Skeletal muscle tissue (tissue), 4 donors: Measurements from ENCODE around the gene EXOC4. TPM values are rescaled to one million over a fixed set of nuclear protein-coding genes. Genes with fewer than 3 reads are reported as not detected.

Source experiments
- H3K27ac ChIP-seq: one replicate; pipeline ENCODE4 v1.7.0; 2013; ENCODE audit warnings: mild to moderate bottlenecking, low read depth, low read length, inconsistent platforms
- H3K27me3 ChIP-seq, 3 donors: one replicate each; pipeline ENCODE4 v1.7.0; 2013; ENCODE audit warnings: low read length in 3 of 3; ENCODE audit not compliant: control insufficient read depth in 3 of 3, insufficient read depth in 3 of 3
- H3K36me3 ChIP-seq, 3 donors: one replicate each; pipeline ENCODE4 v1.7.0; 2013; ENCODE audit warnings: low read length in 3 of 3; ENCODE audit not compliant: control insufficient read depth in 3 of 3, insufficient read depth in 3 of 3
- H3K4me1 ChIP-seq, 3 donors: one replicate each; pipeline ENCODE4 v1.7.0; 2013; ENCODE audit warnings: low read length in 3 of 3, mild to moderate bottlenecking in 3 of 3; ENCODE audit not compliant: control insufficient read depth in 3 of 3, insufficient read depth in 3 of 3
- H3K4me3 ChIP-seq, 3 donors: one replicate each; pipeline ENCODE4 v1.7.0; 2013; ENCODE audit warnings: low read length in 3 of 3
- H3K9ac ChIP-seq, 3 donors: one replicate each; pipeline ENCODE4 v1.7.0; 2013; ENCODE audit warnings: low read length in 3 of 3, mild to moderate bottlenecking in 3 of 3, moderate library complexity in 2 of 3, low read depth in 1 of 3
- H3K9me3 ChIP-seq, 3 donors: one replicate each; pipeline ENCODE4 v1.7.0; 2013; ENCODE audit warnings: low read length in 3 of 3; ENCODE audit not compliant: control insufficient read depth in 3 of 3
- total RNA-seq: library from RNA; depleted of rRNA; stranded (reverse); fragments of >200 nt; gene quantifications from one replicate; pipeline ENCODE4 v1.2.3, GENCODE V29; 2014
- donor health status: Osteomylitis.

EXOC4 gene
- total RNA-seq, 1 donor from 2014 or later = 129 TPM

- Histone ChIP-seq H3K4me3 (no peak overlapping the region), H3K4me1 (no peaks in the 10 kb centered on the region), H3K36me3 (no peaks in the 10 kb centered on the region), H3K9me3 (no peaks in the 10 kb centered on the region), H3K9ac (peak overlapping the region in 1 of 3 donors; percentile 12), H3K27me3 (no peaks in the 10 kb centered on the region), H3K27ac (no peak overlapping the region)
These were observed 323.0 kb downstream of the EXOC4 start for GRCh38 chr7:133575726-133576440.

- H3K27me3 ChIP-seq = no peaks in the 10 kb centered on the region
- H3K4me3 ChIP-seq = no peak overlapping the region
These were observed 323.8 kb downstream of the EXOC4 start for GRCh38 chr7:133576612-133577168.

GRCh38 chr7:133582766-133583523, 330.1 kb downstream of the EXOC4 start:
- no peaks in the 10 kb centered on the region for H3K9me3 ChIP-seq
- no peak overlapping the region for H3K27ac ChIP-seq
- no peak overlapping the region for H3K4me3 ChIP-seq
- H3K9ac ChIP-seq = no peak overlapping the region
- H3K36me3 ChIP-seq = no peaks in the 10 kb centered on the region
- H3K4me1 ChIP-seq = no peaks in the 10 kb centered on the region
- H3K27me3 ChIP-seq = no peaks in the 10 kb centered on the region

More at GRCh38 chr7:133576612-133577168, 323.8 kb downstream of the EXOC4 start:
- no peak overlapping the region for H3K9ac ChIP-seq
- H3K27ac ChIP-seq = no peak overlapping the region
- no peaks in the 10 kb centered on the region for H3K9me3 ChIP-seq
- no peaks in the 10 kb centered on the region for H3K4me1 ChIP-seq
- H3K36me3 ChIP-seq = no peaks in the 10 kb centered on the region

- Histone ChIP-seq H3K9ac (no peak overlapping the region), H3K27ac (no peak overlapping the region), H3K4me1 (no peaks in the 10 kb centered on the region), H3K36me3 (no peaks in the 10 kb centered on the region), H3K27me3 (no peaks in the 10 kb centered on the region), H3K4me3 (no peak overlapping the region), H3K9me3 (no peaks in the 10 kb centered on the region)
These were observed 330.8 kb downstream of the EXOC4 start for GRCh38 chr7:133583545-133584171.

- H3K36me3 ChIP-seq = no peaks in the 10 kb centered on the region
- H3K27ac ChIP-seq = no peak overlapping the region
- no peaks in the 10 kb centered on the region for H3K4me1 ChIP-seq
- H3K9ac ChIP-seq = no peak overlapping the region
- H3K27me3 ChIP-seq = no peaks in the 10 kb centered on the region
- H3K9me3 ChIP-seq = no peaks in the 10 kb centered on the region
- no peak overlapping the region for H3K4me3 ChIP-seq
These were observed 332.2 kb downstream of the EXOC4 start for GRCh38 chr7:133584956-133585668.

- H3K27me3 ChIP-seq = no peaks in the 10 kb centered on the region
- H3K4me1 ChIP-seq = no peaks in the 10 kb centered on the region
- H3K36me3 ChIP-seq = no peaks in the 10 kb centered on the region
- no peak overlapping the region for H3K4me3 ChIP-seq
- H3K9ac ChIP-seq = no peak overlapping the region
- H3K27ac ChIP-seq = no peak overlapping the region
- H3K9me3 ChIP-seq = no peaks in the 10 kb centered on the region
These were observed 333.4 kb downstream of the EXOC4 start for GRCh38 chr7:133586253-133586652.

- H3K9ac ChIP-seq = no peak overlapping the region
- H3K9me3 ChIP-seq = no peaks in the 10 kb centered on the region
- H3K4me1 ChIP-seq = no peaks in the 10 kb centered on the region
- H3K4me3 ChIP-seq = no peak overlapping the region
- no peaks in the 10 kb centered on the region for H3K36me3 ChIP-seq
- no peaks in the 10 kb centered on the region for H3K27me3 ChIP-seq
- no peak overlapping the region for H3K27ac ChIP-seq
These were observed 335.0 kb downstream of the EXOC4 start for GRCh38 chr7:133587903-133588302.

- Histone ChIP-seq H3K4me3 (no peak overlapping the region), H3K27ac (no peak overlapping the region), H3K27me3 (no peaks in the 10 kb centered on the region), H3K4me1 (no peaks in the 10 kb centered on the region), H3K36me3 (no peaks in the 10 kb centered on the region), H3K9me3 (no peaks in the 10 kb centered on the region), H3K9ac (no peak overlapping the region)
These were observed 337.9 kb downstream of the EXOC4 start for GRCh38 chr7:133590795-133591194.

- no peaks in the 10 kb centered on the region for H3K27me3 ChIP-seq
- H3K9ac ChIP-seq = no peak overlapping the region
These were observed 338.9 kb downstream of the EXOC4 start for GRCh38 chr7:133591704-133592340.

More at GRCh38 chr7:133591704-133592340, 338.9 kb downstream of the EXOC4 start:
- no peaks in the 10 kb centered on the region for H3K36me3 ChIP-seq
- H3K4me3 ChIP-seq = no peak overlapping the region
- H3K9me3 ChIP-seq = no peaks in the 10 kb centered on the region
- no peak overlapping the region for H3K27ac ChIP-seq
- H3K4me1 ChIP-seq = no peaks in the 10 kb centered on the region
